GM23338 (cell line): ENCODE measurements around the gene TFEB. TPM values are rescaled to one million over a fixed set of nuclear protein-coding genes. Genes with fewer than 3 reads are reported as not detected.
A peak's percentile ranks its signal among the peaks of the same experiment; 100 is the strongest.

ENCODE experiments used
- ATAC-seq: fragments of 200-7000 bp; cut with Tn5 transposase; 3 replicates; pipeline ENCODE4 v1.9.1; 2020
- DNase-seq: peaks from one replicate; pipeline ENCODE4 v3.0.0-alpha.2; 2015; ENCODE audit warnings: low spot score
- H2AFZ ChIP-seq: fragments of 200-600 bp; sonication (generic); 2 replicates; pipeline ENCODE4 v1.8.0; 2016; ENCODE audit warnings: antibody characterized with exemption, mild to moderate bottlenecking, moderate library complexity
- H3F3A ChIP-seq: fragments of 200-600 bp; sonication (generic); replicated peaks from 2 replicates; pipeline ENCODE4 v1.8.0; 2017; ENCODE audit warnings: antibody characterized with exemption, mixed run types, low read depth
- H3K27ac ChIP-seq: fragments of 200-600 bp; sonication (generic); 2 replicates; pipeline ENCODE4 v1.6.1; 2016; ENCODE audit warnings: low read depth
- H3K27me3 ChIP-seq: fragments of 200-600 bp; sonication (generic); 2 replicates; pipeline ENCODE4 v1.8.0; 2016; ENCODE audit warnings: mild to moderate bottlenecking, mixed run types, moderate library complexity; ENCODE audit not compliant: insufficient read depth
- H3K36me3 ChIP-seq: fragments of 200-600 bp; sonication (generic); 2 replicates; pipeline ENCODE4 v1.8.0; 2016; ENCODE audit warnings: mild to moderate bottlenecking; ENCODE audit not compliant: insufficient read depth
- H3K4me1 ChIP-seq: fragments of 200-600 bp; sonication (generic); 2 replicates; pipeline ENCODE4 v1.8.0; 2016; ENCODE audit warnings: mild to moderate bottlenecking, moderate library complexity; ENCODE audit not compliant: insufficient read depth
- H3K4me2 ChIP-seq: fragments of 200-600 bp; sonication (generic); 2 replicates; pipeline ENCODE4 v1.7.1; 2017; ENCODE audit warnings: mixed run types
- H3K4me3 ChIP-seq: fragments of 200-600 bp; sonication (generic); 2 replicates; pipeline ENCODE4 v1.6.1; 2016; ENCODE audit warnings: mixed run types
- H3K79me2 ChIP-seq: fragments of 200-600 bp; sonication (generic); replicated peaks from 2 replicates; pipeline ENCODE4 v1.8.0; 2017; ENCODE audit warnings: mild to moderate bottlenecking; ENCODE audit not compliant: insufficient read depth
- H3K9me2 ChIP-seq: fragments of 200-600 bp; sonication (generic); 2 replicates; pipeline ENCODE4 v1.8.0; 2017; ENCODE audit not compliant: insufficient read depth
- H4K20me1 ChIP-seq: fragments of 200-600 bp; sonication (generic); replicated peaks from 2 replicates; pipeline ENCODE4 v1.8.0; 2017; ENCODE audit warnings: mild to moderate bottlenecking; ENCODE audit not compliant: insufficient read depth
- H3K27ac Mint-ChIP-seq: 2 replicates; pipeline ENCODE4 v1.8.0; 2020; ENCODE audit warnings: inconsistent platforms, mild to moderate bottlenecking, moderate library complexity, mixed read lengths
- H3K27me3 Mint-ChIP-seq: 3 replicates; pipeline ENCODE4 v1.8.0; 2022; ENCODE audit warnings: low read depth, mild to moderate bottlenecking, moderate library complexity, mixed read lengths, inconsistent platforms; ENCODE audit not compliant: insufficient read depth, poor library complexity
- H3K36me3 Mint-ChIP-seq: 3 replicates; pipeline ENCODE4 v1.8.0; 2021; ENCODE audit warnings: low read depth, mild to moderate bottlenecking, inconsistent platforms, moderate library complexity, mixed read lengths
- H3K4me1 Mint-ChIP-seq: 3 replicates; pipeline ENCODE4 v1.8.0; 2020; ENCODE audit warnings: mild to moderate bottlenecking, inconsistent platforms, mixed read lengths
- H3K4me3 Mint-ChIP-seq: 3 replicates; pipeline ENCODE4 v1.8.0; 2021; ENCODE audit warnings: moderate library complexity, mild to moderate bottlenecking, inconsistent platforms, mixed read lengths
- H3K9me3 Mint-ChIP-seq: 3 replicates; pipeline ENCODE4 v1.8.0; 2020; ENCODE audit warnings: moderate library complexity, mild to moderate bottlenecking, inconsistent platforms, mixed read lengths
- CREB1 ChIP-seq: fragments of 250-450 bp; sonication (Bioruptor Pico); IDR thresholded peaks from 2 replicates; pipeline ENCODE4 v1.5.0; 2020; ENCODE audit warnings: low read depth, mild to moderate bottlenecking, moderate library complexity
- POLR2AphosphoS5 ChIP-seq: IDR thresholded peaks from 2 replicates; pipeline ENCODE4 v1.6.1; 2016; ENCODE audit warnings: antibody characterized with exemption, low read depth
- REST ChIP-seq: IDR thresholded peaks from one replicate; pipeline ENCODE4 v1.6.1; 2018; ENCODE audit warnings: antibody characterized with exemption; ENCODE audit not compliant: unreplicated experiment
- STAT1 ChIP-seq: IDR thresholded peaks from one replicate; pipeline ENCODE4 v1.6.1; 2016; ENCODE audit warnings: antibody characterized with exemption; ENCODE audit not compliant: unreplicated experiment
- ZNF114 ChIP-seq: fragments of 250-450 bp; sonication (Bioruptor Pico); IDR thresholded peaks from 2 replicates; pipeline ENCODE4 v1.5.0; 2020; ENCODE audit warnings: mild to moderate bottlenecking, moderate library complexity
- ZNF331 ChIP-seq: fragments of 250-450 bp; sonication (Bioruptor Pico); IDR thresholded peaks from 2 replicates; pipeline ENCODE4 v1.5.0; 2020; ENCODE audit warnings: low read depth, mild to moderate bottlenecking, moderate library complexity
- polyA plus RNA-seq: library from polyadenylated mRNA; unstranded; fragments of >200 nt; fragmentation: Nextera tagmentation; extraction: Ambion mirVana; gene quantifications from 2 replicates; pipeline ENCODE4 v1.2.1, GENCODE V29; 2016
- total RNA-seq: library from RNA; depleted of rRNA; stranded (reverse); fragments of >200 nt; shearing (Covaris generic); gene quantifications from 2 replicates; pipeline ENCODE4 v1.2.3, GENCODE V29; 2014
- TF ChIP-seq, protein P1 (sequence below), 2 experiments: fragments of 200-600 bp in 1 of 2; sonication (generic) in 1 of 2; conservative IDR thresholded peaks; 2 replicates each; pipeline versions ENCODE4 v1.5.1 to v1.6.1; 2016 to 2017; ENCODE audit warnings: antibody characterized with exemption in 2 of 2, low read depth in 2 of 2, mild to moderate bottlenecking in 2 of 2, moderate library complexity in 1 of 2
- TF ChIP-seq, protein P2 (sequence below): IDR thresholded peaks from 2 replicates; pipeline ENCODE4 v1.6.1; 2016; ENCODE audit warnings: antibody characterized with exemption

The TFEB gene
- total and polyA plus RNA-seq, 2 experiments from 2014 or later: 1.3 to 4.3 TPM

GRCh38 chr6:41700463-41701347, 34.7 kb downstream of the TFEB start:
- H3F3A ChIP-seq: 0 out of 2 replicates have a peak, but pooled peaks cover 3% of the 10 kb centered on the region
- DNase-seq: peak; percentile 57
- Mint-ChIP-seq H3K27ac (no peak overlapping the region; the same call in 1 of the 2 replicates), H3K4me3 (no peak overlapping the region), H3K36me3 (no peaks in the 10 kb centered on the region), H3K9me3 (no peaks in the 10 kb centered on the region), H3K4me1 (peaks cover 14% of the 10 kb centered on the region), H3K27me3 (peaks cover 2% of the 10 kb centered on the region)
- H4K20me1 ChIP-seq: no peaks in the 10 kb centered on the region
- peak overlapping the region; percentile 55; the same call in 1 of the 2 replicates for H3K4me2 ChIP-seq
- peak; percentile 72 for ATAC-seq
- no peaks in the 10 kb centered on the region for H3K79me2 ChIP-seq
- no peak overlapping the region for H3K27ac ChIP-seq
- H2AFZ ChIP-seq: peak overlapping the region; percentile 74
- H3K27me3 ChIP-seq: no peaks in the 10 kb centered on the region
- H3K4me3 ChIP-seq: no peak overlapping the region
- no peaks in the 10 kb centered on the region for H3K4me1 ChIP-seq
- TF ChIP-seq CREB1: no peak
- TF ChIP-seq, protein P1, sequence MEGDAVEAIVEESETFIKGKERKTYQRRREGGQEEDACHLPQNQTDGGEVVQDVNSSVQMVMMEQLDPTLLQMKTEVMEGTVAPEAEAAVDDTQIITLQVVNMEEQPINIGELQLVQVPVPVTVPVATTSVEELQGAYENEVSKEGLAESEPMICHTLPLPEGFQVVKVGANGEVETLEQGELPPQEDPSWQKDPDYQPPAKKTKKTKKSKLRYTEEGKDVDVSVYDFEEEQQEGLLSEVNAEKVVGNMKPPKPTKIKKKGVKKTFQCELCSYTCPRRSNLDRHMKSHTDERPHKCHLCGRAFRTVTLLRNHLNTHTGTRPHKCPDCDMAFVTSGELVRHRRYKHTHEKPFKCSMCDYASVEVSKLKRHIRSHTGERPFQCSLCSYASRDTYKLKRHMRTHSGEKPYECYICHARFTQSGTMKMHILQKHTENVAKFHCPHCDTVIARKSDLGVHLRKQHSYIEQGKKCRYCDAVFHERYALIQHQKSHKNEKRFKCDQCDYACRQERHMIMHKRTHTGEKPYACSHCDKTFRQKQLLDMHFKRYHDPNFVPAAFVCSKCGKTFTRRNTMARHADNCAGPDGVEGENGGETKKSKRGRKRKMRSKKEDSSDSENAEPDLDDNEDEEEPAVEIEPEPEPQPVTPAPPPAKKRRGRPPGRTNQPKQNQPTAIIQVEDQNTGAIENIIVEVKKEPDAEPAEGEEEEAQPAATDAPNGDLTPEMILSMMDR (conservative IDR thresholded peaks at IDR 0.05; ENCODE audit: low read depth in 2 of 2): peak in 1 of 2 experiments; percentile 60
- no peaks in the 10 kb centered on the region for H3K36me3 ChIP-seq
- no peaks in the 10 kb centered on the region for H3K9me2 ChIP-seq

GRCh38 chr6:41699063-41699462, 36.3 kb downstream of the TFEB start:
- H3K36me3 Mint-ChIP-seq: no peaks in the 10 kb centered on the region
- no peak overlapping the region for H2AFZ ChIP-seq
- H3K79me2 ChIP-seq: no peaks in the 10 kb centered on the region
- no peaks in the 10 kb centered on the region for H3K4me1 ChIP-seq
- 0 out of 2 replicates have a peak, but pooled peaks cover 3% of the 10 kb centered on the region for H3F3A ChIP-seq
- DNase-seq (no peak), ATAC-seq (no peak)
- no peaks in the 10 kb centered on the region for H3K27me3 ChIP-seq
- no peaks in the 10 kb centered on the region for H3K9me3 Mint-ChIP-seq
- TF ChIP-seq ZNF114 (CRISPR knock-in tag) (no peak), POLR2AphosphoS5 (no peak), STAT1 (no peak), ZNF331 (CRISPR knock-in tag) (no peak), REST (no peak)
- TF ChIP-seq, protein P2, sequence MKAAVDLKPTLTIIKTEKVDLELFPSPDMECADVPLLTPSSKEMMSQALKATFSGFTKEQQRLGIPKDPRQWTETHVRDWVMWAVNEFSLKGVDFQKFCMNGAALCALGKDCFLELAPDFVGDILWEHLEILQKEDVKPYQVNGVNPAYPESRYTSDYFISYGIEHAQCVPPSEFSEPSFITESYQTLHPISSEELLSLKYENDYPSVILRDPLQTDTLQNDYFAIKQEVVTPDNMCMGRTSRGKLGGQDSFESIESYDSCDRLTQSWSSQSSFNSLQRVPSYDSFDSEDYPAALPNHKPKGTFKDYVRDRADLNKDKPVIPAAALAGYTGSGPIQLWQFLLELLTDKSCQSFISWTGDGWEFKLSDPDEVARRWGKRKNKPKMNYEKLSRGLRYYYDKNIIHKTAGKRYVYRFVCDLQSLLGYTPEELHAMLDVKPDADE: no peak
- no peak overlapping the region for H3K4me2 ChIP-seq
- no peak overlapping the region for H3K27ac Mint-ChIP-seq
- no peak overlapping the region for H3K4me3 ChIP-seq
- H3K4me3 Mint-ChIP-seq: no peak overlapping the region
- H3K4me1 Mint-ChIP-seq: peaks cover 11% of the 10 kb centered on the region
- no peaks in the 10 kb centered on the region for H3K27me3 Mint-ChIP-seq
- H3K9me2 ChIP-seq: no peaks in the 10 kb centered on the region
- no peaks in the 10 kb centered on the region for H3K36me3 ChIP-seq
- no peaks in the 10 kb centered on the region for H4K20me1 ChIP-seq
- H3K27ac ChIP-seq: no peak overlapping the region
